ENCODE measurements around the gene WDR43.

The WDR43 gene

DNA sequence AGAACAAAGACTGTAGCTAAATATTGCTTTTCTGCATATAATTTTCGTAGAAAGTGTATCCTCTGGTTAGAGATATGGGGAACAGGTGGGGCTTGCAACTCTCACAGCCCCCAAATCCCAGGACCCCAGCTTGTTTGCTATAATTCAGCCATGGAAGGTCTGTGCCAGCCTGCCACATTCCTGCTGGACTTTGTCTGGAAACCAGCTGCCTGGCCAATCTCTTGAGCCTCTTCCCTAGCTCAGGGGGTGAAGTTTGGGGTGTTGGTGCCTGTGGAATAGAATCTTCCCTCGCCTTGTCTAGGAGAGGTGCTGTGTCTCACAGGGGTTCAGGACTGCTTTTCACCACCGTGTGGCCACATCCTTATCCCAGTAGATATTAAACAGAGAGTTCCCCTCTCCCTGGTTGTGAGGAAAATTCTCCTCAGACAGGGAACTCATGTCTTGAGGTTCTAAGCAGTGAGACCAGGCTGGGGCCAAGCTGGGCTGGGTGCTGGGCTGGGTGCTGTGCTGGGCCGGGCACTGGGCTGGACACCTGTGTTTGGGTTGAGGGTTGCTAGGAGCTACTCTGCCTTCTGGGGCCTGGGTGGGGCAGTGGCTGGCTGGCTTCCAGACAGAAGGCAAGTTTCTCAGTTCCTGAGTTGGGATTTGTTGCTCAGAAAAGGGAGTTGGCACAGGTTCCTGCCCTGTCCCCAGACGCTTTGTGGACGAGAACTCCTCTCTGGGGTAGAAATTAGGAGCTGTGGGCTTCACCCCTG, 98.9 kb downstream of the WDR43 start:
- DNase-seq (ENCODE audit: low read depth, low spot score), result no peak

DNA sequence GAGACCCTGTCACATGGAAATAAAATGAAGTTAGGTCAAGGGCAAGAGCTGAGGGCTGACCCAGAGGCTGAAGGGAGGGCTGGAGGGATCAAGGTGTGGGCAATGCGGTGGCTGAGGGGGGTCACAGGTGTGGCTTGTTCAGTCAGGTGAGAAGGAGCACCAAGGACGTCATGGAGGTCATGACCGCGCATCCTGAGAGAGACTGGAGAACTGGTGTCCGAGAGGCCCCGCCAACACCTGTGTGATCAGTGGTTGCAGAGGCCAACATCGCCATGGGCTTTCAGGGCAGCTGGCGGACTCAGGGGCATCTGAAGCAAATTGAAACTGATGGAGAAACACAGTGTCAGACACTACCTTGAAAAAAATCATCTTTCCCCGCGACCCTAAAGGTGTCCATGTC, 99.6 kb downstream of the WDR43 start:
- DNase-seq (ENCODE audit: low read depth, low spot score), result no peak

DNA sequence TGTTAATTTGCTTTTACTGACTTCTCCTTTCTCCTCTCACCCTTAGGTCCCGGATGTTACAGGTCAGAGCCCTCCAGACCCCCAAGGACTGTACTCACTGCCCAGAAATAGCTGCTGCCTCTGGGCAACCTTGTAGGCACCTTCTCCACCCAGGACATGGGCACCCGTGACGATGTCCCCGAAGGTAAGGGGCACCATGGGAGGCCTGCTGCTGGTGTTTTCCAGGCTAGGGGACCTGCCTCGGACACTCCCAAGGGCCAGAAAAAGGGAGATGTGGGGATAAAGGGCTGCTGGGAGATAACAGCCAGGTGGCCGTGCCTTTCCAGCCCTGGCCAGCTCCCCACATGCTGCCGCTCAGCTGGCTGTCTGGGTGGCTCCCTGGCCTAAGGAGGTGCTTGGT, 100.2 kb downstream of the WDR43 start:
- DNase-seq (ENCODE audit: low read depth, low spot score), result no peak

DNA sequence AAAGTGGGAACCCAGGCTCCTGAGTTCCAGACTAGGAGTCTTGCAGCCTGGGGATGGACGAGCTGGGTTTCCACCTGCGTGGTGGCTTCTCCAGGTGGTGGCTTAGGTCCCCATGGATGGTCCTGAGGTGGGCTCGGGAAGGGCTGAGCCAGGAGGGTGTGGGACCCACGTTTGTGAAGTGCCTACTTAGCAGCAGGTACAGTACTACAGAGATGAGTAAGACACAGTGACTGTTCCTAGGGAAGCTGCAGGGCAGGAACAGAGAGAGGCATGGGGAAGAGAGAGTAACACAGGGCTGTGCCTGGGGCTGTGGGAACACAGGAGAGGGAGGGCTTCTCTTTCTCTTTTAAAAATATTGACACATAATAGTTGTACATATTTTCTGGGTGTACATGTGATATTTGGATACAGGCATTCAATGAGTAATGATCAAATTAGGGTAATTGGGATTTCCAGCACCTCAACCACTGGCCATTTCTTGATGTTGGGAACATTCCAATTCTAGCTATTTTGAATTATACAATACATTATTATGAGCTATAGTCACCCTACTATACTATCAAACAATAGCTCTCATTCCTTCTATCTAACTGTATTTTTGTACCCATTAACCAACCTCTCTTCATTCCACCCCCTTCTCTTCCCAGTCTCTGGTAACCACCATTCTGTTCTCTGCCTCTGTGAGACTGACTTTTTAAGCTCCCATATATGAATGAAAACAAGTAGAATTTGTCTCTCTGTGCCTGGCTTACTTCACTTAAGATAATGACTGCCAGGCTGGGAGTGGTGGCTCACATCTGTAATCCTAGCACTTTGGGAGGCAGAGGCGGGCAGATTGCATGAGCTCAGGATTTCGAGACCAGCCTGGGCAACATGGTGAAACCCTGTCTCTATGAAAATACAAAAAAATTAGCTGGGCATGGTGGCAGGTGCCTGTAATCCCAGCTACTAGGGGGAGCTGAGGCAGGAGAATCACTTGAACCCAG, 101.6 kb downstream of the WDR43 start:
- DNase-seq (ENCODE audit: low read depth, low spot score), result no peak

DNA sequence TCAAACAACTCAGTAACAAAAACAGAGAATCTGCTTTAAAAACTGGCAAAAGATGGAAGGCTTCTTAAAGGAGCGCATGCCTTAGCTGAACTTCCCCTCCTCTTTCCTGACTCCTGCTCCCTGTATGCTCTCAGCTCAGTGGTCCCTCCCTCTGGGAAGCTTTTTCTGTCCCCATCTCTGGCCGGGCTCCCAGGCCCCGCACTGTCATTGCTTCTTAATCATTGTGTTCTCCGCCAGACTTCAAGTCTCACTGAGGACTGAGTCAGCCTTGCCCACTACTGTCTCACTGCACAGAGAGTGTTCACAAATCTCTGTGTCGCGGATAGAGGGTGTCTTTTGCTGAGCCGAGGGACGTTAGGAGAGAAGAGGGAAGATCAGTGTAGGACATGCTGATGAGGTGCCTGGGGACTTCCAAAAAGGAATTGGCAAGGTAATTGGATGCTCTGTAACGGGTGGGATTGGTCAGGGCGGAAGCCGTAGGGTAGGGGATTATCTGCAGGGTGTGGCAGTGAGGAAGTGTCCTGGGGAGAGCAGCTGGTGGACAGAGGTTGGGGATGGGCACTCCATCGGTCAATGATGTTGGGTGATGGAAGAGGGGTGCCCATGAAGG, 102.9 kb downstream of the WDR43 start:
- DNase-seq (ENCODE audit: low read depth, low spot score), result no peak
